HT-29 (cell line): ENCODE results near the gene FBXL7. TPM values are rescaled to one million over a fixed set of nuclear protein-coding genes. Genes with fewer than 3 reads are reported as not detected.

Experiments used
- DNase-seq: peaks from one replicate; pipeline ENCODE4 v3.0.0-alpha.2; 2015; ENCODE audit warnings: low spot score
- total RNA-seq: library from RNA; depleted of rRNA; stranded (reverse); fragments of >200 nt; shearing (Covaris generic); gene quantifications from 2 replicates; pipeline ENCODE4 v1.2.3, GENCODE V29; 2014

FBXL7 gene
- total RNA-seq, 1 experiment from 2014 or later = not detected

DNA sequence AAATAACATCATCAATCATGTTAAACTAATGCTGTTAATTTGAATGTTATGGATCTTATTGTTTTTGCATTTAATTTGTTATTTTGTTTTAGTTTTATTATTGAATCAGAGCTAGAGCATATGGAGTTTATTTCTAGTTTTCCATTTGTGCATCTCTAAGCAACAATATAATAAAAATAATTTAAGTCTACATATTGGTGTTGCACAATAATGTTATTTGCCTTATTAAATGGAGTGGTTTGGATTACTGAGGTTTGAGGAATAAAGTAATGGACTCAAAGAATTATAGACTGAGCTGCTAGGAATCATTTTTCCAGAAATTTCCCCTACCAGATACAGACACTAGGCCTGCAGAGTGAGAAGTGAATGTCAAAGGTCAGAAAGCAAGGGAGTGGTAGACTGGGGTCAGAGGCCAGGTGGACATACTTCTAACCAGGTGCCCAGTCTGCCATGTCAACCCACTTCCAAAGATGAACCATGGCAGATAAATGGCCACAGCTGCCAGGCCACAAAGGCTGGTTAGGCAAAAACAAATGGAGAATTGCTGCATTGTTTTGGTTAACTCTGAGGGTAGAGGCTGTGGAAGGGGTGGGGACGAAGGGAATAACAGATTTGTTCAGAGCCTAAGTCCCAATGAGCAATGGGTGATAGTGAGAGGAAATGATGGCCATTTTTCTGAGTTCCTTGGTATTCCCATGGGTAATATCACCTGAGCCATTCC lies 113.1 kb downstream of the FBXL7 start:
- no peak for DNase-seq

DNA sequence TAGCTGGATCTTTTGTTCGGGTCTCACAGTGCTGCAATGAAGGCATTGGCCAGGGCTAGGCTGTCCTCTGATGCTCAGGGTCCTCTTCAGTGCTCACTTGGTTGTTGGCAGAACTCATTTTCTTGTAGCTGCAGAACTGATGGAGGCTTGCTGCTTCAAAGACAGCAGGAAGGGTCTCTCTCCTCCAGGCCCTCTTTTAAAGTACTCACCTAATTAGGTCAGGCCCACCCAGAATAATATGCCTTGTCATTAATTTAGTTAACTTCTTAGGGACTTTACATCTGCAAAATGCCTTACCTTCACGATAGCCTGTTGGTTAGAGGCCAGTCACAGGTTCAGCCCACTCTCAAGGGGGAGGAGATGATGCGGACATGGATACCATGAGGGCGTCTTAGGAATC lies 114.7 kb downstream of the FBXL7 start:
- no peak for DNase-seq

DNA sequence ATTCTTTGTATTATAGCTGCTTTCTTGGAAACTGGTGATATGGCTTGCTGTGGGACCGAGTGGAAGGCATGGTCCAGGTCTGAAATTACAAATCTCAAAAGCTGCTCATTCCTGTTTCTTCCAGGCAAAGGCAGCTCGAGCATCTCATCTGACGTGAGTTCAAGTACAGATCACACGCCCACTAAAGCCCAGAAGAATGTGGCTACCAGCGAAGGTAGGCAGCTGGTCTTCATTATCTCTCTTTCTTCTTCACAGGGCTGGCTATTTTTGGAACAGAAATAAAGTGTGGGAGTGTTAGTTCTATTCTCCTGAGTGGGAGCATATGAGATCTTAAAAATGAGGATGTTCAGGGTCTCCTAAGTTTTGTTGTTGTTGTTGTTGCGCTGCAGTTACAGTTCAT lies 115.9 kb downstream of the FBXL7 start:
- no peak for DNase-seq

DNA sequence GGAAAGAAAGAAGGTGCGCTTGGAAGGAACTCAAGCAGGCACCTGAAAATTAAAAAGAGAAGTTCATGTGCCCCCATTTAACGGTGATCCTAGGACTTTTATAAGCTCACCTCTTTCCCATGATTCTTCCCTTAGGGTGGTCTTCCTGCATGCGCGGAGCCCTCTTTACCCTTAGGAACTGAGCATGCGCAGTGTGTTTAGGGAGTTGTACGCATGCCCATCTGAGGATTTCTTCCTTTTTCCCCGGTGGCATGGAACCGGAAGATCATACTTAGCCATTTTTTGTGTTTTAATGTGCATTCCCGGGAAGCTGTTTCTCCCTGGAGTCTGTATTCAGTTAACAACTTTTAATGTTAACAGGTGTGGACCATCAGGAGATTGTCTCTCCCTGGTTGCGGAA lies 119.0 kb downstream of the FBXL7 start:
- DNase-seq = no peak

DNA sequence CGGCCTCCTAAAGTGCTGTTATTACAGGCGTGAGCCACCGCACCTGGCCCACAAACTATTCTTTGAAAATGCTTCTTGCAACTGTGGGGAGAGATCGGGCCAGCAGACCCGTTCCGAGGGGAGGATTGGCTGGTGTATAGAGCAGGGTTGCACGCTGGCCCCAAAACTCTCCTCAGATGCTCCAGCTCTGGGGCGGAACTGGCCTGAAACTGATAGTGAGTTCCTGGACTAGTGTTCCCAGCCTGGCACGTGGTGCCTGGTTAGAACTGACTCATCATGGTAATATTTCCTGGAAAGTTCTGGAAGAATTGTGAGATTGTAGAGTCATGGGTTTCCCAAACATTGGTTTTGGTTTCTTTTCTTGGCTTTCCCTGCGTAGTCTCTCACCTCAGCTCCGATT lies 120.5 kb downstream of the FBXL7 start:
- DNase-seq = no peak

DNA sequence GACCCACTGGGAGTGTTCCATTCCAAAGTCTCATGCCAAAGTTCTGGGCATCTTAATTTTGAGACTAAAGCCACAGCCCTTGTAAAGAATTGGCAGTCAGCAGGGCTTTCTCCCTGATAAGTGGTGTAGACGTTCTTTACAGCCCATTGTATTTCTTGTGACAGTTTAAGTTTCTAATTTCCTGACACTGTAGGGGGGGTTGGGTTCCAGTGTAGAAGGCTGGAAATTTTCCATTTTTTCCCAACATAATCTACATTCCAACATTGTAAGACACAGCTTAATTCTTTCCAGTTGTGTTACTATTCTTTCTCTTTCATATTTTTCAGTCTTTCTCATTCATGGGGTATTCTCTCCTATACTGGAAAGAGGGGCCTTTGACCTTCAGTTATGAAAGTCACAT lies 121.1 kb downstream of the FBXL7 start:
- no peak for DNase-seq

DNA sequence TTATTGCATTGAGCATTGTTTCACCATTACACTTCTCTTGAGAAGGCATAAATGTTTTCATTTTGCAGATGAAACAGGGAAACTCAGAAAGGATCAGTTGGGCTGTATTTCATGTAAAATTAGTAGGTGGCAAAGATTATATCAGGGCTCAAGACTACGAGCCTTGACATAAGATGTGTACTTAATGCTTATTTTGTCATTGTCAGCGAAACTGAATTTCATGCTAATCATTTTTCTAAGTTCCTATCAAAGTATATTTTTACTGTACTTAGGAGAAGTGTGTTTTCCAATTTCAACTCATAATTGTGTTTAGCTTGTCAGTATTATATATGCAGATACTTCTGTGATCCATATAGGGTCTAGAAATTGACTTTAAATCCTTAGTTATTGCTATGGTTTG lies 123.8 kb downstream of the FBXL7 start:
- no peak for DNase-seq

DNA sequence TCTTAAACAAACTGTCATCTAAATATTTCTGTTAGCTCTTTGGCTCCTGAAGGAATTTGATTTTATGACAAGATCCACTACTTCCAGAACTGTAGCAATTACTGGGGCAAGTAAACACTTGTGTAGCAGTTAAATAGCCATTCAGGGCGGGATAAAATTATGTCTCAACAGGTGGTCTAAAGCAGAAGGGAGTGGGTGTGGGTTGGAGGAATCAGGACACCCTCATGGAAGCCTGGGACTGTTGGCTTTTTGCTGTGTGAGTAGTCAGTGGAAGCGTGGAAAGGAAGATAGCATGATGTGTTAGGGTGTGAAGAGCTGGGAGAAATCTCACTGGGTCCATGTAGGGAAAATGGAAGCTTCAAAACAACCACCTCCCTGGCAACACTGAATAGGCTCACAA lies 127.1 kb downstream of the FBXL7 start:
- no peak for DNase-seq

DNA sequence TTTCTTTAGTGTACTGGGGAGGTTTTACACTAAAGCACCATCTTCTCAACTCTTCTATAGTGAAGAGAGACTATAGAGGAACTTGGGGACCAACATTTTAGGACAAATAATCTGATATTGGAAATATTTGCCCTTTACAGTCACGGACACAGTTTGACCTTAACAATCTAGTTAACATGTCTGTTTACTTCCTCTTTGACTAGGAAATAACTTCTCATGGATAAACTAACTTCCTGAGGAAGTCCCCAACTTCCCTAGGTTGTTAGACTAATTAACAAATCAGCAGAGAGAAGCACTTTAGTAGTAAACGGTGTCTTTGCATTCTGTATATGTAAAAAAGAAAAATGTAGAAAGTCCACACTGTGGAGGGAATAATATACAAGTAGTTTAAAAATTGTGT lies 127.7 kb downstream of the FBXL7 start:
- DNase-seq = no peak

DNA sequence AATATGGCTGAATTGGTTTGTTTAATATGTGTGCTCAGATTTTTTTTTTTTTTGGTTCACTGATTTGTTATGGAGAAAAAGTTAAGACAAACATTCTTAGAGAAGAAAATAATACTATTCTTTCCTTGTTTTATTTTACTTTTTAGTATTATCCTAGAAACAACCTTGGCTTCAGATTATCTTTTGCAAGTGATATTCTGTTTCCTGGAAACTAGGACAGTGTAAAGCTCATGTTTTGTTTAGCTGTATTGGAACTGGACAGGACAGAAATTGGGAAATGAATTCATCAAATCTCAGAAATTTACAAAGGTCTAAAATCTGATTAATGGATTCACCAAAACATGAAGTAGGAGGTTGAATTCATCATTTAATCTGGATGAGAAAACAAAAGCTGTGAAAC lies 130.5 kb downstream of the FBXL7 start:
- DNase-seq = no peak

DNA sequence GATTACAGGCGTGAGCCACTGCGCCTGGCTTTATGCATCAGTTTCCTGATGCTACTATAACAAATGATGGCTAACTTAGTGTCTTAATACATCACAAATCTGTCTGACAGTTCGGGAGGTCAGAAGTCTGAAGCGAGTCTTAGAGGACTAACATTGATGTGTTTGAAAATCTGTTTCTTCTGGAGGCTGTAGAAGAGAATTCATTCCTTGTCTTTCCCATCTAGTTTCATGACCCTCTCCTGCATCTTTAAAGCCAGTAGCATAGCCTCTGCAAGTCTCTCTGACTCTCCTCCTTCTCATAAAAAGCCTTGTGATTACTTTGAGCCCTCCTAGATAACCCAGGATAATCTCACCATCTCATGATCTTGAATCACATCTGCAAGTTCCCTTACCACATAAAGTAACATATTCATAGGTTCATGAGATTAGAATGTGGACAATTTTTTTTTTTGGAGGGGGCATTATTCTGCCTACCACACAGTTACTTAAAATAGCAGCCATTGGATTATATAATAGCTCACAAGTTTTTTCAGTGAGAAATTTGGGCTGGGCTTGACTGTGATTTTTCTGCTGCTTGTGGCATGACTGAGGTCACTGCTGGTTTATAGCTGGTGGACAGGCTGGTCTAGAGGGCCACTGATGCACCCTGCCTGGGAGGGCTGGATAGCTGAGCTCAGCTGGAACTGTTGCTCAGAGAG lies 134.8 kb downstream of the FBXL7 start:
- no peak for DNase-seq

DNA sequence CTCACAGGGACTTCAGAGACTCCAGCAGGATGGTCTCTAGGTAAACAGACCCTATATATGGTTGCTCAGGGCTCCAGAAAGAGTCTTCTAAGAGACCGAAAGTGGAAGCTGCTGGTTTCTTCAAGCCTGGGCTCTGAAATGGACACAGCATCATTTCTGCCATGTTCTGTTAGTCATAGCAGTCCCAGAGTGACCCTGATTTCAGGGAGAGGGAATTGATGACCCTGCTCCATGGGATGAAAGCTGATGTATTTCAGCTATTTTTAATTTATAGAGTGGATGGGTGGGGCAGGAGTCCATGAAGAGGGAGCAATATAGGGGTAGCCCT lies 135.3 kb downstream of the FBXL7 start:
- no peak for DNase-seq

DNA sequence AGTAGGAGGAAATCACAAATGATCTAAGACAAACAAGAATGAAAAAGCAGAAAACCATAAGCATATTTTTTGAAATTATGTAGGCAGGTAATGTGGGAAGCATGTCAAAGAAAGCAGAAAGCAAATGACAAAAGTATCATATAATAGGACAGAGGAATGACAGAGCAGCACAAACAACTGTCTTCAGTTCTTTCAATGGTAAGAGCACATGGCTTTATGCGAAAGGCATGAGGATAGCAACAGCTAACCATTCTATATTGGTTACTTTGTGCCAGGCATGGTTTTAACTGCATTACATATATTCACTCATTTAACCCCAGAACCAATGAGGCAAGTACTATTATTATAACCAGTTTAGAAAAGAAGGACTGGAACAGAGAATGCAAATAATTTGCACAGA lies 137.4 kb downstream of the FBXL7 start:
- DNase-seq = no peak

DNA sequence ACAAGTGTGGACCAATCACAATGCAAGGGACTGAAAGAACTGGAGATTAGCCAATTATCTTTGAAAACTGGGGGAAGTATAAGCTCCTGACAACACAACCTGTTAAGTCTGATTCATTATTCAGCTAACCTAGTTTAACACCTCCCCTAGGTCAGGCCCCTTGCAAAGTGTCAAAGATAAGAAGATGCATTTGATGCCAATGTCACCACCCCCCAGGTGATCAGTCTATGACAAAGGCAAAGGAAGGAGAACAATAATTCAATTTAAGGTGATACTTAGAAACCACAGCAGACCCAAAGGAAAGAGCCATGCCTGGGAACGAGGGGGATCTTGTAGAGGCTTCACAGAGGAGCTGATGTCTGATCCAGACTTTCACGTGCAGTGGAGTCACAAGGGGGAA lies 137.9 kb downstream of the FBXL7 start:
- DNase-seq = no peak

DNA sequence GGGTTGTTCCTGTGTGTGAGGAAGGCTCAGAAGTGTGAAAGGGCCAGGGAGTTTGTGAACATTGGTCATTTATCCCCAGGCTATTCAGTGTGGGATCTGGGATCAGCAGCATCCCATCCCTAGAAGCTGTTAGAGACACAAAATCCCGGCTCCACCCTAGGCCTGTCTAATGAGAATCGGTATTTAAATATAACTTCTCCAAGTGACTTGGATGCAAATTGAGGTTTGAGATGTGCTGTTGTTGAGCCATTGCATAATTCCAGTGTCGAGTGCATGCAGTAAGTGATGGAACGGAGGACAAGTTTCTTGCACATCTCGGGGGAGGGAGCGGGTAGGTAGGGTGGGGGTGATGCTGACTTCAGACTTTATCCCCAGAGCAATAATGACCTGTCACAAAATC lies 138.3 kb downstream of the FBXL7 start:
- DNase-seq = no peak

DNA sequence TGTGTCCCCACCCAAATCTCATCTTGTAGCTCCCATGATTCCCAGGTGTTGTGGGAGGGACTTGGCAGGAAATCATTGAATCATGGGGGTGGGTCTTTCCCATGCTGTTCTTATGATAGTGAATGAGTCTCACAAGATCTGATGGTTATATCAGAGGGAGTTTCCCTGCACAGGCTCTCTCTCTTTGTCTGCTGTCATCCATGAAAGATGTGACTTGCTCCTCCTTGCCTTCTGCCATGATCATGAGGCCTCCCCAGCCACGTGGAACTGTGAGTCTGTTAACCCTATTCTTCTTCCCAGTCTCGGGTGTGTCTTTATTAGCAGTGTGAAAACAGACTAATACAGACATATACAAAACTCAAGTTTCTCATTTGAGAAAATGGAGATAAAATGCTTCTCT lies 139.3 kb downstream of the FBXL7 start:
- no peak for DNase-seq

DNA sequence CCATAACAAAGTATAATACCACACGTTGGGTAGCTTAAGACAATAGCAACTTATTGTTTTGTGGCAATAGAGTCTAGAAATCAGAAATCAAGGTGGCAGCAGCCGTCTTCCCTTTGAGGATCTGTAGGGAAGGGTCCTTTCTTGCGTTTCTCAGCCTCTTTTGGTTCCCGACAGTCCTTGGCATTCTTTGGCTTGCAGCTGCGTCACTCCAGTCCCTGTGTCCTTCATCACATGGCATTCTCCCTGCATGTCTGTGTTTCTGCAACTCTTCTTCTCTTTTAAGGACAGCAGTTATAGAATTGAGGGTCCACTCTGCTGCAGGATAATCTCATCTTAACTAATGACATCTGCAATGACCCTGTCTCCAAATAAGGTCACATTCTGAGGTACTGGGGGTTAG lies 140.1 kb downstream of the FBXL7 start:
- no peak for DNase-seq

DNA sequence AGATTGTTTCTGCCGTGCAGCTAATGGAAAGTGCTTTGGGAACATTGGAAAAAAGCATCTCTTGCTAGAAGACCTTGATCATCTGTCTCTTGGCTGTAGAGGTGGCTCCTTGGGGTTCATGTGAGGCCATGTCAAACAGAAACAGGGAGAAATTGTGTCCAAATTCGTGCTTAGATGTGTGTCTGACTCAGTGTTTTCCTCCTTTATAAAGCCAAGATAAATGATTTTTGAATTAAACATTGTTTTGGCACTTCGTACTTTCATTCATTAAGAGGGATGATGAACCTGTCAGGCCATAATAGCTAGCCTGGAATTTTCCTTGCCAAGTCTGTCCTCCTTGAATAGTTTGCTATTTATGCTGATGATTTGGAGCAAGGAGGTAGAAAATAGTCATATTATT lies 143.8 kb downstream of the FBXL7 start:
- no peak for DNase-seq

DNA sequence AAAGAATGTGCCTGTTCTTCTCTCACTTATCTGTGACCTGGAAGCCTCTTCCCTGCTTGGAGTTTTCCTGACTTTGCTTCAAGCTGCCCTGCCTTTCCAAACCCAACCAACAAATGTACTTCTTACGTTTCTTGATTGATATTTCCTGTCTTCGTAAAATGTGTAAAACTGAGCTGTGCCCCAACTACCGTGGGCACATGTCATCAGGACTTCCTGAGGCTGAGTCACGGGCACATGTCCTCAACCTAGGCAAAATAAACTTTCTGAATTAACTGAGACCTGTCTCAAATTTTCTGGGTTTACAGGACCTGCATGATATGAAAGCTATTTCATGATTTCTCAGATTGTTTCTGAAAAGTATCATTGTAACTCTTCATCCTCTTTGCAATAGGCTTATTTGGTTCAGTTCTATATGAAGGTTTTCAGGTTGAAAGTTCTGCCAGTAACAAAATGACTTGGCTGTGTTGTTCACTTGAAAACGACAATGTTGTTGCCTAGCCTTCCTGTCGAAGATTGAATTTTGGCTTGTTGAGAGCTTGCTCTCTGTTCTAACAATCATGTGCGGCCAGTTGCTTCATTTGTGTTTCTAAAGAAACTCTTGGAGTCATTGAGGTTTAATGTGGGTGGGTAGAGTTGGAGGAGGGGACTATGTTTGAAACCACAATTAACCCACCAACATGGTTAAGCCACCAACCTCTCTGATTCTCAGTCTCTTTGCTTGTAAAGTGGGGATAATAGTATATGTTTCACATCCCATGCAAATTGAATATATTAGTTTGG lies 145.6 kb downstream of the FBXL7 start:
- no peak for DNase-seq

DNA sequence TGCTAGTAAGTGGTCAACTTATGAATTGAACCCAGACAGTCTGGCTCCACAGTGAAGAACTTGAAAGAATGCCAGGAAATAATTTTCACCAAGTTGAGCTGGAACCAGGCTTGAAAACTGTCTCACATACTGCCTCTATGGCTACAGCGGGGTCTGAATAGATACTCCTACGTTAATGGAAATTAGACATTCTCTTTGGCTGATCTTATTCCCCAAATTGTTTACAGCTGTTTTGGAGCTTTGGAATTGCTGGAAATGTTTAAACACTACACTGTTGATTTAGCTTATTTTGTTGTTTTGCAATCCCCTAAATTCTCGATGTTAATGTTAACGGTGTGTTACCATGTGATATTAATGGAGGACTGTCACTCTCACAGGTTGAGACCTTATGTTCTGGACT lies 146.4 kb downstream of the FBXL7 start:
- no peak for DNase-seq

DNA sequence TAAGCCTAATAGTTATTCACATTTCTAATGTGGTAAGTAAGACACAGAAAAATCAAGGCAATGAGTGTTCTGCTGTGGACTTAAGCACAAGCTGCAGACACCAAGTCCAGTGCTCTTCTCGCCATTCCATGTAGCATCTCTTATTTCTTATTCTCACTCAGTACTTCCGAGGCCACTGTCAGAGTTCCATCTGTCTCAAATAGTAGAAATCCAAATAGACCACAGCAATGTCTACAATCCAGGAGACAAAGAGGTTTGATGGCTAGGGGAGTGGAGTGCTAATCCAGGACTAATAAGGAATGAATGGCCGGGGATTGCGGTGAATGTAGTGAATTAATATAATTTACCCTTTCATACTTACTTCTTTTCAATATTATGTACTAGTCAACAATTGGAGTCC lies 147.3 kb downstream of the FBXL7 start:
- DNase-seq = no peak

DNA sequence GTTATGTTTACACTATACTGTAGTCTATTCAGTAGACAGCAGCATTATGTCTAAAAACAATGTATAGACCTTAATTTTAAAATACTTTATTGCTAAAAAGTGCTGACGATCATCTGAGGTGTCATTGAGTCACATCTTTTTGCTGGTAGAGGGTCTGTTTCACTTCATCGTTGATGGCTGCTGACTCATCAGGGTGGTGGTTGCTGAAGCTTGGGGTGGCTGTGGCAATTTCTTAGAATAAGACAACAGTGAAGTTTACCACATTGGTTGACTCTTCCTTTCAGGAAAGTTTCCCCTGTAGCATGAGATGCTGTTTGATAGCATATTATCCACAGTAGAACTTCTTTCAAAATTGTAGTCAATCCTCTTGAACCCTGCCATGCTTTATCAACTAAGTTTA lies 150.3 kb downstream of the FBXL7 start:
- no peak for DNase-seq

DNA sequence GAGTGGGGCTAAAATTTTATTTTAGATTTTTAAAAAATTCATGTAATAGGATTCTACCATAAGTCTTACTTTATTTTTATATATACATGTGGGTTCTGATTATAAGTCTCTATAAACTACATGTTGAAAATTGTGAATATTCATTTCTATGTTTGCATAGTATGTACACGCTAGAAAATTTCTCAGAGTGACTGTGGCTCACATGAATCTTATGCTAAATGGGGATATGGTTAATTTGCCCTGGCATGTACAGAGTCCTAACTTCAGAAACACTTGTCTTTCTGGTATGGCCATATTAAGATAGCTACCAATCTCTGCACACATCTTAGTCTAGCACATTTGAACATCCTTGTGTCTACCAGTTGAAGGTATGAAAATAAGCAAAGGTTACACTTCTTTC lies 154.8 kb downstream of the FBXL7 start:
- DNase-seq = no peak
